Left lobe of liver (tissue), 2 donors: ENCODE data around the gene SLC31A2. TPM values are rescaled to one million over a fixed set of nuclear protein-coding genes. Genes with fewer than 3 reads are reported as not detected.
"Not testable (repeated sequence)": the region's sequence is repeated elsewhere in the genome, so short reads cannot be mapped to it uniquely, and the experiment has no call there.

ENCODE experiments used
- ATAC-seq: fragments of 200-7000 bp; cut with Tn5 transposase; one replicate; pipeline ENCODE4 v1.9.1; 2020; ENCODE audit warnings: mild to moderate bottlenecking, moderate library complexity
- DNase-seq: peaks from one replicate; pipeline ENCODE4 v3.0.0-alpha.2; 2020; ENCODE audit warnings: low spot score
- total RNA-seq: library from RNA; stranded (reverse); gene quantifications from one replicate; pipeline ENCODE4 v1.2.1, GENCODE V29; 2021
- donor health status: DM: no; HTN: no; CAD: no; lungs with moderate emphysema.
- donor health status: DM: no; HTN: yes; CAD: no.

SLC31A2 gene
- total RNA-seq, 1 donor from 2014 or later = 23.5 TPM

DNA sequence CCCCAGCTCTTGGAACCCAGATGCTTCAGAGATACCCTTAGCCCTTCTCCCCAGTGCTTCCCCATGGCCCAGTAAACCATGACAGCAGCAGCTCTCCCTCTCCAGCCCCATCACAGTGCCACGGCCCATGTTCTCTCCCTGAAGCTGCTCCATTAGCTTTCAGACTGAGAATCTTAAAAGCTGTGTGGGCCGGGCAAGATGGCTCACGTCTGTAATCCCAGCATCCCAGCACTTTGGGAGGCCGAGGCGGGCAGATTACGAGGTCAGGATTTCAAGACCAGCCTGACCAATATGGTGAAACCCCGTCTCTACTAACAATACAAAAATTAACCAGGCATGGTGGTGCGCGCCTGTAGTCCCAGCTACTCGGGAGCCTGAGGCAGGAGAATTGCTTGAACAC is 1.2 kb upstream of the SLC31A2 start:
- ATAC-seq, DNase-seq: not testable (repeated sequence)

DNA sequence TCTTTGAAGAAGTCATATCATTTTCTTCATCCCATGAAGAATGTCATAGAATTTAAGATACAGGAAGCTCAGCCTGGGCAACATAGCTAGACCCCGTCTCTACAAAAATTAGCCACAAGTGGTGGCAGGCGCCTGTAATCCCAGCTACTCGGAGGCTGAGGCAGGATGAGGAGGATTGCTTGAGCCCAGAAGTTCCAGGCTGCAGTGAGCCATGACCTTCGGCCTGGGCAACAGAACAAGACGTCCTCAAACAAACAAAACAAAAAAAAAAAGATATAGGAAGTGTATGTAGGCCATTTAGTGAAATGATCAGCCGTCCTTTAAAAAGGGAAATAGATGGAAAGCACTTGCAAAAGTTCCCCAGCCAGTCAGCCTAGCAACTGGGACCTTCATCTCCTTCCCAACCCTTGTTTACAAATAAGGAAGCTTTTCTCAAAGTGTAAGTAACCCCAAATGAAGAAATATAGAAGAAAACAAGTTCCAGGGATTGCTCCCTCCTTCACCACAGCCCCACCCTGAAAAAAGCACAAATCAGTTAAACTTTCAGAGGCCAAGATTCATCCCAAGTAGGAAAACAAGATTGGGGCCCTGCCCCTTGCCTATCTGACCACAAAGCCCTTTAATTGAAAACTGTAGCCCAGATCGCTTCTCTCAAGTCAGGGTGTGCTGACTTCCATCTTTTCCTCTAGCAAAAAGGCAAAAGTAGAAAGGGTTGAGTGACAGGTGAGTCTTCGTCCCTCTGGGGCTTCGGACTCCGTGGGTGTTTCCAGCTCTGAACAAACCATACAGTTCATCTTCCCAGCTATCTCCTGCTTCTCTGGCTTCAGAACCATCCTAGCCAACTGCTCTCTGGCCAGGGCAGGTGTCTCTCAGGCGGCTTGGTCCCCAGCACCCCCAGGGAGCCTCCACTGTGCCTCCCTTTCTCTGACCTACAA is 1.2 kb downstream of the SLC31A2 start:
- peak; percentile 60 for DNase-seq
- ATAC-seq = peak; percentile 30

DNA sequence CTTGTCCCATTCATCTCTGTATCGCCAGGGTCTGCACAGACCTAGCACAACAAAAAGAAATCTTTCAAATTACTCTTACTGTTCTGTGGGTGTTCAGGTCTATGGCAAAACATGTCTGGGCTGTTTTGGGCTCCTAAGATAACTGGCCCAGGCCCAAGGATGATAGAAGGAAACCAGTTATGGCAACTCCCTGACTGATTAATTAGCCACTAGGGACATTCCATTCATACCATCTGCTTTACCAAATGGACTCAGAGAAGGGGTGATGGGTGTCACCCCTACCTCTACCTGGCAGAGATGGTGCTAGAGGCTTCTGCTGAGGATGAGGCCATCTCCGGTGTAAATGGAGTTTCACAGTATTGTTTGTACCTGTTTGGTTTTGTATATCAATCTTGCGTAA is 1.9 kb downstream of the SLC31A2 start:
- DNase-seq = no peak
- ATAC-seq = no peak

DNA sequence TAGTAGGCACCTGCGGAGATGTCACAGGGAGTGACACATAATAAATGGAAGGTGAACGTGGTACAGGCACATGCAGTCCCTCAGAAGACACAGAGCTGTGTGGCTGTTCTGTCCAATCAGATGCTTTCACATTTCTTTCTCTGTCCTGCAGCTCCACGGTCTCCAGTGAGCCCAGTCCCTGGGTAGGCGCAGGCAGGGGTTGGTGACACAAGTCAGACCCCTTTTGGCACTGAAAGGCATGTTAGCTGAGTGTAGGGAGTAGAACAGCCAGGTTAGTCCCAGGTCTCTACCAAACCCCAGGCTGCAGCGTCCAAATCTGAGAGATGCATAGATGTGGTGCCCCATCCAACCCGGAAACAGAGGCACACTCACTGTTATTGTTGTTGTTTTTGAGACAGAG is 2.8 kb downstream of the SLC31A2 start:
- ATAC-seq = no peak
- no peak for DNase-seq

DNA sequence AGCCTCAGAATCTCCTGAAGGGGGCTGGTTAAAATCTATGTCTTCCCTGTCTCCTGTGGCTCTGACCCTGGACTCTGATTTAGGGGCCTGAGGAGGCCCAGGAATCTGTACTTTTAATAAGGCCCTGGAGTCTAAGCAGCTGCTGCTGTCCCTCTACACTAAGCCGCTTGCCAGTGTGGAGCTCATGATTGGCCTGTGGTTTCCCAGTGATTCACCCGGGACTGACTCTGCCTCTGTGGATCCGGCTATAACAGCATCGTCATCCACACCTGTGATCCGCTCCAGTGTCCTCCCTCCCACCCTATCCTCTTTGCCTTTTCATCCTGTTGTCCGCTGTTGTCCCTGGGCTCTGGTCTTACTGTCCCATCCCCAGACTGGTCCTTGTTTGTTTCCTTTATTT is 3.7 kb downstream of the SLC31A2 start:
- no peak for ATAC-seq

DNA sequence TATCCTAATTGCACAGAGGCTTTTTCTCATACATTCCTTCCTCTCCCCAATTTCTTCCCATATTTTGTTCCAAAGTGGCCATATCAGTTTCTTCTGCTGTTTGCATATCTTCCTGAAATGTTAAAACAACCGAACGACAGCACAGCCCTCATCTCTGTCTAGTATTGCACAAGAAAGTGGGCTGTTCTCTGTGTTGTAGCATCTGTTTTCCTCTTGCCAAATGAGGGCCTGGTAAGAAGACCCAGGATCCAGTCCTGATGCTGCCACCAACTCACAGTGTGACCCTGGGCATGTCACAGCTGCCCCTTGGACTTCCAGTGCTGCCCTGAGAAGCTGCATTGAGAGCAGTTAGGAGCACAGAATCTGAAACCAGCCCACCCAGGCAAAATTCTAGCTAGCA is 4.1 kb downstream of the SLC31A2 start:
- ATAC-seq = no peak
- no peak for DNase-seq

More for the DNA sequence above, 3.7 kb downstream of the SLC31A2 start:
- no peak for DNase-seq

DNA sequence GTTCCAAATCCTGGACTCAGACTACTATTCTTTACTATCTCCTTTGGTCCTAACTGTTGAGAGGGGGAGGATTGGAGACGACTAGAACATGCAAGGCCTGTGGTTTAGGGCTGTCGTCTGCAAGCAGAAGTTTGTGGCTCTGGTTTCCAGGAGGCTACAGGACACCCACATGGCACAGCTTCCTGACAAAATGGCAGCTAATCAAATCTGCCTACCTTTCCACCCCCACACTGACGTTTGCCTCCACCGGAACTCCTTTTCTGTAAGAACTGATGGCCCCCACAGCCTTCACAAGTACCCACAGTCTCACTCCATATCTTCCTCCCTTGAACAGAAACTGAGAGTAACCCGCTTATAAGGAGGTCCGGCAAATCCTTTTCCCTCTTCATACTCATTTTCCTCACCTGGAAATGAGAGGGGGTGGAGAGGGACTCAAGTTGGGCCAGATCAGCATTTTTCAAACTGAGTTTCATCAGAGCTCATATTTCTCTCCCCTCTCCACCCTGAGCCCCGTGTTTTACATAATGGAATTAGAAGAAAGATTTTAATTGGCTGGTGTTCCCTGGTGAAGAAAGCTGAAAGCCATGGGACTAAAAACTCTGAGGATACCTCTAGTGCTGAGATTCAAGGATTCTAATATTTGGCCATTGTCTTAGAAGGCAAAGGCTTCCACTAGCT is 5.2 kb downstream of the SLC31A2 start:
- no peak for DNase-seq

DNA sequence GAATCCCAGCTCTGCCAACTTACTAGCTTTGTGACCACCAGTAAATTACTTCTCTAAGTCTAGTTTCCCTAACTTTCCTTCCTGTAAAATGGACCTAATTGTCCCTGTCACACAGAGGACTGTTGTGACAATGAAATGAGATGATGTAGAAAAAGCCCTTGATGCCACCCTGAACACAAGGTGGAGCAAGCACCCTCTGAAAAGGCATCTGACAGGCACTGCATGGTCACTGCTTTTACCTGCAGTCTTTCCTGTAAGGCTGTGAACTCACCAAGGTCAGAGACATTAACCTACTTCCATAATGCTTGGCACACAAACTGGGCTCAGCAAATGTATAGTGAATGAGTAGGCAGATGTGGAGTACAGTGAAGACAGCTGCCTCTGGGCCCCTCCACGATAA is 6.1 kb downstream of the SLC31A2 start:
- DNase-seq = no peak

More for the DNA sequence above, 5.2 kb downstream of the SLC31A2 start:
- no peak for ATAC-seq

DNA sequence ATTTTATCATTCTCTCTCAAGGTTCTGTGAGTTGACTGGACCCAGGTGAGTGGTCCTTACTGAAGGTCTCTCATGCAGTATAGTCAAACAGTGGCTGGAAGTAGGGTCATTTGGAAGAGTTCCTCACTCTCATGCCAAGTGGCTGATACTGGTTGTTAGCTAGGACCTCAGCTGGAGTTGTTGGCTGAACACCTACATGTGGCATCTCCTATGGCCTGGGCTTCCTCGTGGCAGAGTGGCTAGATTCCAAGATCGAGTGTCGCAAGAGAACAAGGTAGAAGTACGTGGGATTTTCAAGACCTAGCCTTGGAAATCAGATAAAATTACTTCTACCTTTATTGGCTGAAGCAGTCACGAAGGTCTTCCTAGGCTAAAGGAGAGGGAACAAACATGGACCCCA is 7.6 kb downstream of the SLC31A2 start:
- DNase-seq (peak; percentile 90), ATAC-seq (peak; percentile 86)

More for the DNA sequence above, 6.1 kb downstream of the SLC31A2 start:
- ATAC-seq = peak; percentile 41

DNA sequence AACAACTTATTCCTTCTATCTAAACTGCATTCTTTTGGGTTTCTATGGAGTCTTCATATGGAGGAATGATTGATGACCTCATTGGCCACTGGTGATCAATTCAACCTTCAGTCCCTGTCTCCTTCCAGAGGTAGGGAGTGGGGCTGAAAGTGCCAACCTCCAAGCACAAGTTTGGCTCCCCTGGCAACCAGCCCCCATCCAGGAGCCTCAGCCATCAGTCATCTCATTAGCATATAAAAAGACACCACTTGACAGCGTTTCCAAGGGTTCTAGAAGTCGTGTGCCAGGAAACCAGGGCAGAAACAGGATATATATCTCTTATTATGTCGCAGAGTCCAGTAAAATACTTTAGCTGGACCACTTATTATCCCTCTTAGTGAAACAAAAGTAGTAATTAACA is 9.8 kb downstream of the SLC31A2 start:
- ATAC-seq (no peak), DNase-seq (no peak)

DNA sequence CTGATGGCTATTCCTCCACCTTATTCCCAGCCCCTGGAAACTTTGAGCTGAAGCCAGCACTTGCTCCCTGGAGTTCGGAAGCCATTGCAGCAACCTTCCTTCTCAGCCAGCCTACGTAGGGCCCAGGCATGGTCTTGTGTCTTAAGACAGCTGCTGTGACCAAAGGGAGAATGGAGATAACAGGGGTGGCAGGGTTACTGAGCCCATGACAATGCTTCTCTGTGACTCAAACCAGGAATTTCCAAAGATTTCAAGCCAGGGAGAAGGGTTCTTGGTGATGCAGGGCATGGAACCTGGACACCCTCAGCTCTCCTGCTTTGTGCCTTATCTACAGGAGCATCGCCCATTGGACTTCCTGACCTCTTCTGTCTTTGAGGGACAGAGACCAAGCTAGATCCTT is 12.2 kb downstream of the SLC31A2 start:
- ATAC-seq (no peak), DNase-seq (no peak)

DNA sequence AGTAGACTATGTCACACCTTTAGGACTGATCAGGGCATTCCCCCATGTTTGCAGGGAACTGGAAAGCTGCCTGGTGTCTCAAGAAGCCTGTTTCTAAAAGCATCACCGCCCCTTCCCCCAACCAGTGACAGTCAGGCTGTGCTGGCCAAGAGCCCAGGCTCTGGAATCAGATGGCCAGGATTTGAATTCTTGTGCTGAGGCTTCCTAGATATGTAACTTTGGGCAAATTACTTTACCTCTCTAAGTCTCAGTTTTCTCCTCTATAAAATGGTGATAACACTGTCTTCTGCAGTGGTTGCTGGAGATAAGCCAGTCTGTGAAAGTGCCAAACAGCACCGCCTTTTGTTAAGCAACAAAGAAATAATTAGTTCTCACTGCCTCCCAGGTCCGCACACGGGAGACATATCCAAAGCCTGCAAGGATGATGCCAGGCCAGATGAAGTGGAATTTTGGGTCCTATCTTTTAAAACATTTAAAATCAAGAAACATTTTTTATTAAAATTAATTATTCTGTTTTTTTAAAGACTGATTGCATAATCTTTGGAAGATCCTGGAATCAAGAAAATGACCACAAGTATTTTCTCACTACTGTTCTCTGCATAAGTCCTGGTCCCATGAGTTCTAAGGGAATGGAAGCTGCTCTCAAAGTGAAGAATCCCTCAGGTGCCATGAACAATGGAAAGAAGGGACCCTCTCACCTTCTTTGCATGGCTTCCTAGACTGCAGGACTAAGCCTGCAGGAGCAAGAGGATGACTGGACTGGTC is 13.9 kb downstream of the SLC31A2 start:
- DNase-seq (no peak), ATAC-seq (peak; percentile 47)

DNA sequence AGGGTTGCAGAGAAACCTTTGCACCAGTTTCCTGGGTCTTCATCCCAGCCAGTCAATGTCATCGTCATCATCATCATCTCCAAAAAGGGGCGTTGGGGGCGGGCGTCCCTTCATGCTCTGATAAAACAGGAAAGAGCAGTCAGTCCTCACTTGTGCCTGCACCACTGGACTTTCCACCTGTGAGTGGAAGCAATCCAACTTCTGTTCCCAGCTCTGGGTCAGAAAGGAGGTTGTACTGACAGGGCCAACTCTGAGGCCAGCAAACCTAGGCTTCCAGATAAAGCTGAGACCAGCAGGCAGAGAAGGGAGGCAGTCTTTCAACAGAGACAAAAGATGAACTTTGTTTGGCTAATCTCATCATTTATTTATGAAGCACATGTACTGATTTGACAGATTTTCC is 15.2 kb downstream of the SLC31A2 start:
- DNase-seq (peak; percentile 81), ATAC-seq (peak; percentile 93)

DNA sequence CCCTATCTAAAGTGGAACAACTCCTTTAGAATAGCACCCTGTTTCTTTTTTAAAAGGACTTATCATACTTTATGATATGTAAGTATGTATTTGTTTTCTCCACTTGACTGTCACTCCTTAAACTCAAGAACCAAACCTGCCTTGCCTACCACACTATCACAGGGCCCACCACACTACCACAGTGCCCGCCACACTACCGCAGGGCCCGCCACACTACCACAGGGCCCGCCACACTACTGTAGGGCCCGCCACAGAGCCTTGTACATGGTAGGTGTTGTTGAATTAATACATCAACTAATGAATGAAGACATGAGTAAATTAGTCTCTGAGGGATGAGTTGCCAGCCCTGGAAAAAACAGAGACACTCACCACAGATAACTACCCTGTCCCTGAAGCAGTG is 18.0 kb downstream of the SLC31A2 start:
- DNase-seq = no peak
- ATAC-seq = no peak

DNA sequence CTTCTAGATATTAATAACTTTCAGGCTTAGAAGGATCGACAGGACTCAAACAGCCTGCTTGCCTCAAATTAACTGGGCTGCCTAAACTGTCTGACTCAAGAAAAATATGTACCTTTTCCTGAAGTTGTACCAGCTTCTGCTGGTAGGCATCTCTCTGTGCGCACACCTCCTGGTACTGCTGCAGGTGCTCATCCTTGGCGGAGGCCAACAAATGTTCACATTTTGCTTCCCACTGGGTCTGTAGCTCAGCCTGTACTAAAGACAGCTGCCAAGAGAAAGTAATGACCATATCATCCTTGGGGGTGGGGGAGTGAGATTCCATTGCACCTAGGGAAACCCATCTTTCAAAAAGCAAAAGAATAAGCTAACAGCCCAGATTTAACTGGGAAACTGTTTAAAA is 22.5 kb downstream of the SLC31A2 start:
- no peak for DNase-seq
- ATAC-seq = no peak

DNA sequence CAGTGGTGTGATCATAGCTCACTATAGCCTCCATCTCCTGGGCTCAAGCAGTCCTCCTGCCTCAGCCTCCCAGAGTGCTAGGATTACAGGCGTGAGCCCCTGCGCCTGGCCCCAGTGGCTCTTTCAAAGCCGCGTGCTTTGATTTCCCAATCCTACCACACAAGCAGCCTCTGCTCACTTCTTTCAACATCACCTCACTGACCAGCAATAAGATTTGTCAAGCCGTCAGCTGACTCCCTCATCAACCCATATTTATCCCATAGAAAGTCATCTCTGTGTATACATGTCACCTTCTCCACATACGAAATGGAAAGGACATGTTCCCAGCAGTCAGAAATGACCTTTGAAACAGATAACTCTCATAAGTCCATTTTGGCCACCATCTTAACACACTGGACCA is 26.0 kb downstream of the SLC31A2 start:
- DNase-seq (no peak), ATAC-seq (no peak)

DNA sequence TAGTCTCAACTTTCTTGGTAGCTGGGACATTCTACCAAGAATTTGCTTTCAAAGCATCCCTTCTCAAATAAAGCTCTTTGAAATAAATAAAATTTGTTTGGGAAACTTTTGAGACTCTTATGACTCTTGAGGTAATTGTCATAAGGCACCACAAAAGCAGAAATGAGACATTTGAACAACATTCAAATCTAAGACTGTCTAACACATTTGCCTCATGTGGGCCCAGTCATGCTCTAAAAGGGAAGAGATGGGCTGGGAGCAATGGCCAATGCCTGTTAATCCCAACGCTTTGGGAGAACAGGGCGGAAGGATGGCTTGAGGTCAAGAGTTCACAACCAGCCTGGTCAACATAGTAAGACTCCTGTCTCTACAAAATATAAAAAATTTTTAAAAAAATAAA is 26.4 kb downstream of the SLC31A2 start:
- no peak for ATAC-seq
- no peak for DNase-seq

DNA sequence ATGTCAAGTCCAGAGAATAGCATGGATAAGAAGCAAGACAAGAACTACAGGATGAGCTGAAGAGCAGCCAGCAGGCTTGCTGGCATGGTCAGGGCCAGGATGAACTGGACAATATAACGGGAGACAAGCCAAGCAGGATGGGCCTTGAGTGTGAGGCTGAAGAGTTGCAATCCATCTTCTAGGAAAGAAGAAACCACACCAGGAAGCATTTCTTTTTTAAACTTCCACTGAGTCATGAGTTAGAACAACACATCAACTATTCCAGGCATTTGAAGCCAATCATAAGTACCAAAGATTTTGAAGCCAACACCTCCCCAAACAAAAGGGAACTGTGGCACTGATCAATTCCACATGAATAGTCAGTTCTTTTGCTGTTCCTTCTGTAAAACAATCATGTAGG is 27.3 kb downstream of the SLC31A2 start:
- ATAC-seq (no peak), DNase-seq (no peak)

DNA sequence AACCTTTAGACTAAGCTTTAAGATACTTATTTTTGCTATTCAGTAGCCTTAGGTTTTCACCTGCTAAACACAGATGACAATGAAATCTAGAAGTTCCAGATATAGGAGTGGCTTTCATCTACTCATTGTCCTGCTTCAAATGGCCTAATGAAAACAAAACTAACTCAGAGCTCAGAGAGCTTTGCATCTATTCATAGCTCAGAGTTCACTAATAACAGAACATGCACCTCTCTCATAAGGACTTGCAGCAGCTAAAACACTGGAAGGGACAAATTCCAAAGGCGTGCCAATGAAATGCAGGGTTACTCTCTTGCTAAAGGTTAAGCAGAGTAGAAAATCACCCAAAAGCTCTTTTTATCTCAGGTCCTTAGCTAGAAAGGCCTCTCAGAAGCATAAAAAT is 29.0 kb downstream of the SLC31A2 start:
- DNase-seq (no peak), ATAC-seq (peak; percentile 96)

DNA sequence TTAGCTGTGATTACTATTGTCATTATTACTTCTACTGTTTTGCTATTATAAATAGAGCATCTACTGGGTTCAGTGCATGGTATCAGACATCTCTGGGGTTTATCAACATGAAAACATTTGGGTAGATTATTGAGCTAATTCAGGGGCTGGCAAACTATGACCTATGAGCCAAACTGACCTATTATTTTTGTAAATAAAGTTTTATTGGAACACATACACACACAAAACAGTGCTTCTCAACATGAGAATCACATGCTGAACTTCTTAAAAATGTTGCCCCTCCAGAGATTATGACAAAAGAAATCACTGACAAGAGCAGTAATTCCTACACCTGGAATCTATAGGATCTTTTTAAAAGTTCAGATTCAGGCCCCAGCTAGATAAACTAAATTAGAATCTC is 30.4 kb downstream of the SLC31A2 start:
- no peak for DNase-seq

DNA sequence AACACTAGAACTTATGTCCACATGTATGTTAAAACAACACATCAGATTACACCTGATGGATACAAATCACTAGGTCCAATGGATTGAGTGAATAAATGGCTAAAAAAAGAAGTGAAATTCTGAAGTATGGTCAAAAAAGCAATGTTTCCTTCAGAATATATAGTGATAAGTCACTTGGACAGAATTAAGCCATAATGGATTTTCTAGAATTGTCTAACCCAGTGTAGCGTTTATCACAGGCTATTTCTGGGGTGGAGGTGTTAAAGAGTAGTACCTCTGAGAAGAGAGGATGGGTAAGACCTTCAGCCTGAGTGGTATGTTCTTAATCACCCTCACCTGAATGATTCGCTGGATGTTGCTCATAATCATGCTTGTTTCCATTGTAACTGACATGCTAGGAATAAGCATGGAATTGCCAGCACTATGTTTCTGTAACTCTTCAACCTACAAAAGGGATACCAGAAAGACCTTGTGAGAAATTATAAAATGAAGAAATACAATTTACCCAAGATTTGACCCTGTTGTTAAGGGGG is 33.2 kb downstream of the SLC31A2 start:
- no peak for DNase-seq
- no peak for ATAC-seq

More for the DNA sequence above, 30.4 kb downstream of the SLC31A2 start:
- ATAC-seq = no peak
